SJCRH30 (cell line): ENCODE results near the gene TEX14. TPM values are rescaled to one million over a fixed set of nuclear protein-coding genes. Genes with fewer than 3 reads are reported as not detected.

Experiments
- DNase-seq, 2 experiments: peaks; one replicate each; pipeline ENCODE4 v3.0.0-alpha.2; 2015 to 2020
- H3K27ac ChIP-seq: fragments of 250-450 bp; sonication (Bioruptor Pico); 2 replicates; pipeline ENCODE4 v1.5.1; 2020; ENCODE audit warnings: mild to moderate bottlenecking, moderate library complexity
- H3K27me3 ChIP-seq: fragments of 250-450 bp; sonication (Bioruptor Pico); 2 replicates; pipeline ENCODE4 v1.5.1; 2020; ENCODE audit warnings: mild to moderate bottlenecking, moderate library complexity
- H3K36me3 ChIP-seq: fragments of 250-450 bp; sonication (Bioruptor Pico); 2 replicates; pipeline ENCODE4 v1.5.1; 2020; ENCODE audit warnings: mild to moderate bottlenecking, moderate library complexity
- H3K4me1 ChIP-seq: fragments of 250-450 bp; sonication (Bioruptor Pico); 2 replicates; pipeline ENCODE4 v1.5.1; 2020; ENCODE audit warnings: mild to moderate bottlenecking, moderate library complexity
- H3K4me3 ChIP-seq: fragments of 250-450 bp; sonication (Bioruptor Pico); 2 replicates; pipeline ENCODE4 v1.5.1; 2020; ENCODE audit warnings: mild to moderate bottlenecking, moderate library complexity
- H3K9me3 ChIP-seq: fragments of 250-450 bp; sonication (Bioruptor Pico); replicated peaks from 2 replicates; pipeline ENCODE4 v1.5.1; 2020; ENCODE audit warnings: mild to moderate bottlenecking, moderate library complexity
- total RNA-seq: library from RNA; depleted of rRNA; stranded (reverse); fragments of >200 nt; shearing (Covaris generic); gene quantifications from 2 replicates; pipeline ENCODE4 v1.2.3, GENCODE V29; 2014

The TEX14 gene
- total RNA-seq, 1 experiment from 2014 or later = 3.4 TPM

DNA sequence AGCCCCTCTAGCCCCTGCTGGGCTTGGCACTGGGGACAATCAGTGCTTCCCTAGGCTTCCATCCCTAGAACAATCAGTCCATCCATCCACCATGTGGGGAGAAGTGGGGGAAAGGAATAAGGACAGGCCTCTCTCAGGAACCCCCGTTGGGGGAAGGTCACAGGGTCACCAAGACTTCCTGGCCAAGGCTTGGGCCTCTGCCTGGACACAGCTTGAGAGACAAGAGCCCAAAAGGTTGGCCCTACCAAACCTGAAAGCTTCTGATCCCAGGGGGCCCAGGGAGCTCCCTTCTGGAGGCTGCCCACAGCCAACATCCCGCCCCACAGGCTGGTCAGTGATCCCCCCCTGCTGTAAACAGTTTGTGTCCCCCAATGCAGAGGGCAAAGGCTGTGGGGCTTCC, 161.2 kb downstream of the TEX14 start:
- Histone ChIP-seq H3K27ac (no peak overlapping the region), H3K27me3 (no peaks in the 10 kb centered on the region; the same call in 1 of the 2 replicates), H3K4me3 (no peak overlapping the region), H3K36me3 (no peaks in the 10 kb centered on the region), H3K9me3 (no peaks in the 10 kb centered on the region), H3K4me1 (peaks cover 32% of the 10 kb centered on the region)
- DNase-seq = no peak

GRCh38 chr17:58529275-58529674, 162.6 kb downstream of the TEX14 start:
- Histone ChIP-seq H3K4me1 (peaks cover 23% of the 10 kb centered on the region), H3K4me3 (no peak overlapping the region), H3K9me3 (no peaks in the 10 kb centered on the region), H3K36me3 (no peaks in the 10 kb centered on the region), H3K27me3 (no peaks in the 10 kb centered on the region; the same call in 1 of the 2 replicates), H3K27ac (no peak overlapping the region)
- no peak for DNase-seq

DNA sequence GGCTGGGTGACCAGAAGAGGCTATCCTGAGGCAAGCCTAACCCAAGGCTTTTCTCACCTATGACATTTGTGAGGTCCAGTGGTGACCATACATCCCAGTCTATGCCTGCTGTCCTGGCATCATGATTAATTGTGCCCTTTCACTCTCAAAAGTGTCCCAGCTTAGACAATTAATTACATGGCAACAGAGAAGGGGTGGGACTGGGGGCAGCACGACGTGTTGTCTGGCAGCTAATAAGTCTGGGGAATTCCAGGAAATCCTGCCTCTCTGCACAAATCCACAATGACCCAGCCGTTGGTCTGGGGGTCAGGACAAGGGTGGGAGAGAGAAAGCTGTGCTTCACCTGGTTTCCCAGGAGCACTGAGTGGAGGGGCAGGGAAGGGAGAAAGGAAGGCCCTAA, 163.4 kb downstream of the TEX14 start:
- DNase-seq = no peak
- H3K4me1 ChIP-seq = peaks cover 15% of the 10 kb centered on the region
- H3K36me3 ChIP-seq = no peaks in the 10 kb centered on the region
- no peaks in the 10 kb centered on the region for H3K9me3 ChIP-seq
- H3K27ac ChIP-seq = no peak overlapping the region
- H3K27me3 ChIP-seq = no peaks in the 10 kb centered on the region; the same call in 1 of the 2 replicates
- H3K4me3 ChIP-seq = no peak overlapping the region

- Histone ChIP-seq H3K27ac (no peak overlapping the region), H3K9me3 (no peaks in the 10 kb centered on the region), H3K4me3 (no peak overlapping the region), H3K4me1 (peaks cover 10% of the 10 kb centered on the region), H3K27me3 (no peaks in the 10 kb centered on the region; the same call in 1 of the 2 replicates), H3K36me3 (no peaks in the 10 kb centered on the region)
- DNase-seq = no peak
These were observed 163.9 kb downstream of the TEX14 start for GRCh38 chr17:58527949-58528348.

- H3K27me3 ChIP-seq = no peaks in the 10 kb centered on the region; the same call in 1 of the 2 replicates
- no peak overlapping the region for H3K27ac ChIP-seq
- H3K36me3 ChIP-seq = no peaks in the 10 kb centered on the region
- peaks cover 3% of the 10 kb centered on the region; the same call in 1 of the 2 replicates for H3K4me1 ChIP-seq
- no peaks in the 10 kb centered on the region for H3K9me3 ChIP-seq
- DNase-seq = no peak
- H3K4me3 ChIP-seq = no peak overlapping the region
These were observed 164.5 kb downstream of the TEX14 start for GRCh38 chr17:58527306-58527705.

GRCh38 chr17:58525239-58525638, 166.6 kb downstream of the TEX14 start:
- no peak overlapping the region for H3K27ac ChIP-seq
- DNase-seq = no peak
- no peaks in the 10 kb centered on the region for H3K27me3 ChIP-seq
- H3K9me3 ChIP-seq = no peaks in the 10 kb centered on the region
- no peaks in the 10 kb centered on the region for H3K36me3 ChIP-seq
- no peak overlapping the region for H3K4me3 ChIP-seq
- H3K4me1 ChIP-seq = peaks cover 3% of the 10 kb centered on the region; the same call in 1 of the 2 replicates

GRCh38 chr17:58521680-58522079, 170.2 kb downstream of the TEX14 start:
- no peaks in the 10 kb centered on the region for H3K27me3 ChIP-seq
- H3K4me3 ChIP-seq = no peak overlapping the region
- H3K36me3 ChIP-seq = no peaks in the 10 kb centered on the region
- no peak for DNase-seq
- H3K9me3 ChIP-seq = no peaks in the 10 kb centered on the region
- no peak overlapping the region for H3K27ac ChIP-seq
- peaks cover 6% of the 10 kb centered on the region; the same call in 1 of the 2 replicates for H3K4me1 ChIP-seq

- Histone ChIP-seq H3K27ac (no peak overlapping the region), H3K4me3 (no peak overlapping the region)
- DNase-seq = no peak
These were observed 170.9 kb downstream of the TEX14 start for GRCh38 chr17:58520843-58521430.

GRCh38 chr17:58517928-58518609, 173.8 kb downstream of the TEX14 start:
- Histone ChIP-seq H3K4me1 (peaks cover 7% of the 10 kb centered on the region; the same call in 1 of the 2 replicates), H3K27me3 (no peaks in the 10 kb centered on the region), H3K27ac (peak overlapping the region; percentile 90), H3K4me3 (peak overlapping the region; percentile 64), H3K36me3 (no peaks in the 10 kb centered on the region), H3K9me3 (no peaks in the 10 kb centered on the region)
- peak; percentile 99 for DNase-seq

More at GRCh38 chr17:58520843-58521430, 170.9 kb downstream of the TEX14 start:
- Histone ChIP-seq H3K36me3 (no peaks in the 10 kb centered on the region), H3K9me3 (no peaks in the 10 kb centered on the region), H3K4me1 (peaks cover 7% of the 10 kb centered on the region; the same call in 1 of the 2 replicates), H3K27me3 (no peaks in the 10 kb centered on the region)

GRCh38 chr17:58517378-58517927, 174.4 kb downstream of the TEX14 start:
- Histone ChIP-seq H3K36me3 (no peaks in the 10 kb centered on the region), H3K27me3 (no peaks in the 10 kb centered on the region), H3K4me3 (peak overlapping the region; percentile 63), H3K9me3 (no peaks in the 10 kb centered on the region), H3K4me1 (peaks cover 9% of the 10 kb centered on the region; the same call in 1 of the 2 replicates), H3K27ac (peak overlapping the region; percentile 59)
- DNase-seq = no peak

- peaks cover 9% of the 10 kb centered on the region; the same call in 1 of the 2 replicates for H3K4me1 ChIP-seq
- H3K9me3 ChIP-seq = no peaks in the 10 kb centered on the region
- no peaks in the 10 kb centered on the region for H3K27me3 ChIP-seq
- no peak for DNase-seq
- no peaks in the 10 kb centered on the region for H3K36me3 ChIP-seq
- H3K27ac ChIP-seq = peak overlapping the region; percentile 59
- peak overlapping the region; percentile 63 for H3K4me3 ChIP-seq
These were observed 175.0 kb downstream of the TEX14 start for GRCh38 chr17:58516644-58517377.

GRCh38 chr17:58515286-58515685, 176.6 kb downstream of the TEX14 start:
- Histone ChIP-seq H3K9me3 (no peaks in the 10 kb centered on the region), H3K4me1 (peaks cover 9% of the 10 kb centered on the region; the same call in 1 of the 2 replicates), H3K27me3 (no peaks in the 10 kb centered on the region), H3K36me3 (peaks cover 9% of the 10 kb centered on the region; the same call in 1 of the 2 replicates), H3K27ac (no peak overlapping the region), H3K4me3 (no peak overlapping the region)
- no peak for DNase-seq

GRCh38 chr17:58514770-58515157, 177.1 kb downstream of the TEX14 start:
- H3K27me3 ChIP-seq = no peaks in the 10 kb centered on the region
- no peak overlapping the region; the same call in 1 of the 2 replicates for H3K27ac ChIP-seq
- H3K36me3 ChIP-seq = peaks cover 9% of the 10 kb centered on the region; the same call in 1 of the 2 replicates
- no peaks in the 10 kb centered on the region for H3K9me3 ChIP-seq
- DNase-seq = no peak
- H3K4me1 ChIP-seq = peaks cover 9% of the 10 kb centered on the region; the same call in 1 of the 2 replicates
- H3K4me3 ChIP-seq = peak overlapping the region; percentile 84

- Histone ChIP-seq H3K27me3 (no peaks in the 10 kb centered on the region), H3K36me3 (peaks cover 13% of the 10 kb centered on the region; the same call in 1 of the 2 replicates), H3K9me3 (no peaks in the 10 kb centered on the region), H3K27ac (peak within 1 kb of the TSS; percentile 59), H3K4me1 (peaks cover 9% of the 10 kb centered on the region; the same call in 1 of the 2 replicates), H3K4me3 (peak within 1 kb of the TSS; percentile 84)
- peak; percentile 83 to 85 for DNase-seq
These were observed 177.7 kb downstream of the TEX14 start, which contains the start of gene MTMR4 for GRCh38 chr17:58513965-58514769. MTMR4 (minus strand) TSS chr17:58514638; CDS start chr17:58514407, 231 bp downstream.
